Upper lobe of right lung (tissue), 1 donor: ENCODE results near the gene TANC1. TPM values are rescaled to one million over a fixed set of nuclear protein-coding genes. Genes with fewer than 3 reads are reported as not detected.
A peak's percentile ranks its signal among the peaks of the same experiment; 100 is the strongest.

Experiments
- ATAC-seq: fragments of 200-7000 bp; cut with Tn5 transposase; one replicate; pipeline ENCODE4 v1.9.1; 2020; ENCODE audit warnings: mild to moderate bottlenecking, moderate library complexity
- DNase-seq: peaks from one replicate; pipeline ENCODE4 v3.0.0-alpha.2; 2020
- H3K27ac ChIP-seq: fragments of 200-600 bp; one replicate; pipeline ENCODE4 v1.8.0; 2022
- H3K27me3 ChIP-seq: fragments of 200-600 bp; one replicate; pipeline ENCODE4 v1.8.0; 2022; ENCODE audit warnings: mild to moderate bottlenecking
- H3K36me3 ChIP-seq: fragments of 200-600 bp; one replicate; pipeline ENCODE4 v1.8.0; 2022
- H3K4me1 ChIP-seq: fragments of 200-600 bp; one replicate; pipeline ENCODE4 v1.8.0; 2022
- H3K4me3 ChIP-seq: fragments of 200-600 bp; one replicate; pipeline ENCODE4 v1.8.0; 2022; ENCODE audit warnings: mild to moderate bottlenecking
- H3K9me3 ChIP-seq: fragments of 200-600 bp; one replicate; pipeline ENCODE4 v1.8.0; 2022
- intact Hi-C: fragments of 100-400 bp; cut with DNase I; formaldehyde crosslinking; loops from one replicate; pipeline ENCODE4 v1.11.0; 2022
- total RNA-seq: library from RNA; stranded (reverse); fragmentation: NEBNext Ultra II Directional; extraction: Animal tissue kit (Norgen Biotek cat#: 25700); gene quantifications from one replicate; pipeline ENCODE4 v1.2.1, GENCODE V29; 2021
- TF ChIP-seq, protein P1 (sequence below): fragments of 200-600 bp; IDR thresholded peaks from one replicate; pipeline ENCODE4 v1.8.0; 2022; ENCODE audit warnings: antibody characterized with exemption
- donor health status: DM: no; HTN: yes; CAD: no; lungs with severe emphysema.

TANC1 gene
- total RNA-seq, 1 donor from 2014 or later, result 60.4 TPM

DNA sequence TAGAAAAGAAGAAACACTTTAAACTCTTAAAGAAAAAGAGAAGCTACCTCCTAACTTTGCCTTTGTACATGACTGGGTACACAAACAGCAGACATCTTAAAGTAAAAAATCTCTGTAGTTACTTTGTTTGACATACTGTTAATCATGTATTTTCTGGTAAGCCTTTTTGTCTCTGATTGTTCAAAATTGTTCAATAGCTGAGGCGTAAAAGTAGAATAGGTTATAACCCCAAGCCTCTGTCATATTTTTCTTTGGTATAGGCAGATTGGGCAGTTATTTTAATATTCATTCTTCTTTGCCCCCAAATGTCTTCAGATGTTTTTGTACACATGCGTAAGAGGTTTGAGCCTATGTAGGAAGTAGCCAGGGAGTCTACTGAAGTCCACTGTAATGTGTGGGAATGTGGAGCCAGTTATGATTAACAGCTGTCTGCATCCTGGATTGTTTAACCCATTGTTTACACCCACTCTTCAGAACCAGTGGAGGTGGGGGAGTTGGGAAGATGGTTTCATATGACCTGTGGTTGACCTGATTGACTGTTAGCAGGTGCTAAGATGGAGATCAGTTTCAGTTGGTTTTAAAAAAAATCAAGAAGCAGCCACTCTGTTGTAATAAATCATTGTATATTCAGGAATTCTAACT lies 150.5 kb downstream of the TANC1 start:
- intact Hi-C loops, result loop anchor here (5.0 to 10.0 kb wide), 2 partner anchors 64 to 217 kb away; no protein-coding TSS in a partner anchor

DNA sequence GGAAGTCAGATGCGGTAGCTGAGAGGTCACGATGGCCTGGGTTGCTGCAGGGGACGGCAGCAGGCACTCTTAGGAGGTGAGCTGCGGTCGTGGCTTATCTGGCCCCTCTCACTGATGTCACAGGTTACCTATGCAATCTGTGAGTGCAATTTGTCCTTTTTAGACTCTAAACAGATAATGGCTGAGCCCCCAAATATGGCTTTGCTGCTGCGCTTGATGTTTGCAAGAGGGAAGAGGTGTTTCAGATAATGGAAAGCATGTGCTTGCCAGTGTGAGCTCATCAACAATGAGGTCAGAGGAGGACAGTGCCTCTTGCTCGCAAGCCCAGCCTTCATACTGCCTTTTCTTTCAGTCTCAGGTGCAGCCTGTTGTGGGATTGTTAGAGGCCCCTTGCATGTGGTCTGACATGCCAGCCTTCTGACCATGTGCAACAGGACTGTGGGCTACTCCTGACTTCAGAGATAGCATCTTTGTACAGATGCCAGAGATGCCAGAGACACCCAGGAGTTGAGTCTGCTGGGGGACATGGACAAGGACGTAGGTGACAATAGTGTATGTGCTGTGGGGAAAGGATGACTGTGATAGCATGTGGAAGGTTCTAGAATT lies 151.3 kb downstream of the TANC1 start:
- H3K27ac ChIP-seq, result no peak overlapping the region

More for the DNA sequence above, 150.5 kb downstream of the TANC1 start:
- no peaks in the 10 kb centered on the region for H3K36me3 ChIP-seq
- no peak overlapping the region for H3K4me3 ChIP-seq
- TF ChIP-seq, protein P1, sequence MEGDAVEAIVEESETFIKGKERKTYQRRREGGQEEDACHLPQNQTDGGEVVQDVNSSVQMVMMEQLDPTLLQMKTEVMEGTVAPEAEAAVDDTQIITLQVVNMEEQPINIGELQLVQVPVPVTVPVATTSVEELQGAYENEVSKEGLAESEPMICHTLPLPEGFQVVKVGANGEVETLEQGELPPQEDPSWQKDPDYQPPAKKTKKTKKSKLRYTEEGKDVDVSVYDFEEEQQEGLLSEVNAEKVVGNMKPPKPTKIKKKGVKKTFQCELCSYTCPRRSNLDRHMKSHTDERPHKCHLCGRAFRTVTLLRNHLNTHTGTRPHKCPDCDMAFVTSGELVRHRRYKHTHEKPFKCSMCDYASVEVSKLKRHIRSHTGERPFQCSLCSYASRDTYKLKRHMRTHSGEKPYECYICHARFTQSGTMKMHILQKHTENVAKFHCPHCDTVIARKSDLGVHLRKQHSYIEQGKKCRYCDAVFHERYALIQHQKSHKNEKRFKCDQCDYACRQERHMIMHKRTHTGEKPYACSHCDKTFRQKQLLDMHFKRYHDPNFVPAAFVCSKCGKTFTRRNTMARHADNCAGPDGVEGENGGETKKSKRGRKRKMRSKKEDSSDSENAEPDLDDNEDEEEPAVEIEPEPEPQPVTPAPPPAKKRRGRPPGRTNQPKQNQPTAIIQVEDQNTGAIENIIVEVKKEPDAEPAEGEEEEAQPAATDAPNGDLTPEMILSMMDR, result no peak
- H3K27ac ChIP-seq, result no peak overlapping the region
- DNase-seq (no peak), ATAC-seq (no peak)
- H3K27me3 ChIP-seq, result no peaks in the 10 kb centered on the region
- peaks cover 18% of the 10 kb centered on the region for H3K4me1 ChIP-seq
- H3K9me3 ChIP-seq, result no peaks in the 10 kb centered on the region

DNA sequence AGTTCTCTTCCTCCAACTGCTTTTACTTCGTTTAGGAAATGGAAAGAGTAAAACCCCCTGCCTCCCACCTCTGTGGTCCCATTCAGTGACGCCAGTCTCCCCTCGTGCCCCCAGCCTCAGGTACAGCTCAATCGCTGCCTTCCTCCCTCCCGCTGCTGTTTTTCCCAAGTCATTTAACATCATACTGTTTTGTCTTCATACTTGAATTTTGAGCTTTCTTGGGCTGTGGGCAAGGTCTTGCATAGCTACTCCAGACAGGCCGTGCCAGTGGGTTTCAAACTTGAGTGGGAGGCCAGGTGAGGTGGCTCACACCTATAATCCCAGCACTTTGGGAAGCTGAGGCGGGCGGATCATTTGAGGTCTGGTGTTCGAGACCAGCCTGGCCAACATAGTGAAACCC lies 155.3 kb downstream of the TANC1 start:
- intact Hi-C loops, result no loop called here
- no peaks in the 10 kb centered on the region for H3K9me3 ChIP-seq
- H3K4me1 ChIP-seq, result peaks cover 29% of the 10 kb centered on the region
- ATAC-seq (no peak), DNase-seq (no peak)
- TF ChIP-seq, protein P1, result no peak
- no peaks in the 10 kb centered on the region for H3K27me3 ChIP-seq
- peak overlapping the region; percentile 49 for H3K27ac ChIP-seq
- no peaks in the 10 kb centered on the region for H3K36me3 ChIP-seq
- no peak overlapping the region for H3K4me3 ChIP-seq

More for the DNA sequence above, 151.3 kb downstream of the TANC1 start:
- ATAC-seq, result no peak
- intact Hi-C loops, result loop anchor here (5.0 to 10.0 kb wide), 2 partner anchors 65 to 217 kb away; no protein-coding TSS in a partner anchor
- peaks cover 23% of the 10 kb centered on the region for H3K4me1 ChIP-seq
- H3K9me3 ChIP-seq, result no peaks in the 10 kb centered on the region
- no peak overlapping the region for H3K4me3 ChIP-seq
- H3K27me3 ChIP-seq, result no peaks in the 10 kb centered on the region
- no peaks in the 10 kb centered on the region for H3K36me3 ChIP-seq
- no peak for DNase-seq
- TF ChIP-seq, protein P1, result no peak

DNA sequence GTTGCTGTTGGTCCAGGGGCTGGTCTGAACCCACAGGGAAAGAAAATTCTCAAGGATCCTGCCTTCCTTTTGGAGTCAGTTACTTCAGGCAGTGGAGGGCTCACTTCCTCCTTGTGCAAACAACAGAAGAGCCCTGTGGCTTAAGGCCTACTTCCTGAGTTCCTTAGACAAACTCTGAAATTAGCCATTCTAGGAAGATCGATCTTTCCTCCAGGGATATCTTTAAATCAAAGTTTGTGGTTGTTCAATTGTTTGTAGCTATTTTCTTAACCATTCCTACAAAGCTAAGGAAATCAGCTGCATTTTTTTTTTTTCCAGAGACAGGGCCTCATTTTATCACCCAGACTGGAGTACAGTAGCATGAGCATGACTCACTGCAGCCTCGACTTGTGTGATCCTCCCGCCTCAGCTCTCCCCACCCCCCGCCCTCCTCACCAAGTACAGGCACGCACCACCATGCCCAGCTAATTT lies 156.0 kb downstream of the TANC1 start:
- intact Hi-C loops, result no loop called here
- TF ChIP-seq, protein P1, result no peak

DNA sequence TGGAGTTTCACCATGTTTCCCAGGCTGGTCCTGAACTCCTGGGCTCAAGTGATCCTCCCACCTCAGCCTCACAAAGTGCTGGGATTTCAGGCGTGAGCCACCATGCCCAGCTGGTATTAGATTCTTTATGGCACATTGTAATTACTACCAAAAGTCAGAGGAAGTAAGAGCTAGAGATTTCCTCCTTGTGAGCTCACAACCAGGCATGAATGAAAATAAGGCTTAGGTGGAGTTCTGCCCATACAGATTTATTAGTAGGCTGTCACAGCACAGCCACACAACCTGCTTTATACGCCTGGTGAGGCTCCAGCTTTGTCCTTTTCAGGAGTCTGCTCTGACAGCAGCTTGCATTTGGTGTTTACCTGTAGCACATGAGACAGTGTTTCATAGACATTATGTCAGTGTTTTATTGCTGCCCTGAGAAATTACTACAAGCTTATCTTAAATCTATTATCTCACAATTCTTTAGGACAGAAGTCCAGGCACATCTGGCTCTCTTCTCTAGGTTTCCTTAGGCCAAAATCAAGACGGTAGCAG lies 156.6 kb downstream of the TANC1 start:
- Histone ChIP-seq H3K27me3 (no peaks in the 10 kb centered on the region), H3K4me3 (no peak overlapping the region), H3K36me3 (no peaks in the 10 kb centered on the region), H3K27ac (peak overlapping the region; percentile 49), H3K4me1 (peaks cover 24% of the 10 kb centered on the region), H3K9me3 (no peaks in the 10 kb centered on the region)
- DNase-seq (no peak), ATAC-seq (no peak)
- intact Hi-C loops, result no loop called here
- TF ChIP-seq, protein P1, result no peak

More for the DNA sequence above, 156.0 kb downstream of the TANC1 start:
- Histone ChIP-seq H3K9me3 (no peaks in the 10 kb centered on the region), H3K4me1 (peaks cover 23% of the 10 kb centered on the region), H3K4me3 (no peak overlapping the region), H3K27ac (peak overlapping the region; percentile 49), H3K36me3 (no peaks in the 10 kb centered on the region), H3K27me3 (no peaks in the 10 kb centered on the region)
- DNase-seq (no peak), ATAC-seq (peak; percentile 81)
